GDM1 (cell line): ENCODE results near the gene SLC15A3.
"Not testable (repeated sequence)": the region's sequence is repeated elsewhere in the genome, so short reads cannot be mapped to it uniquely, and the experiment has no call there.

Experiments used
- DNase-seq: peaks from one replicate; lab custom pipeline; 2025; lab: John Stamatoyannopoulos, UW

Gene SLC15A3

DNA sequence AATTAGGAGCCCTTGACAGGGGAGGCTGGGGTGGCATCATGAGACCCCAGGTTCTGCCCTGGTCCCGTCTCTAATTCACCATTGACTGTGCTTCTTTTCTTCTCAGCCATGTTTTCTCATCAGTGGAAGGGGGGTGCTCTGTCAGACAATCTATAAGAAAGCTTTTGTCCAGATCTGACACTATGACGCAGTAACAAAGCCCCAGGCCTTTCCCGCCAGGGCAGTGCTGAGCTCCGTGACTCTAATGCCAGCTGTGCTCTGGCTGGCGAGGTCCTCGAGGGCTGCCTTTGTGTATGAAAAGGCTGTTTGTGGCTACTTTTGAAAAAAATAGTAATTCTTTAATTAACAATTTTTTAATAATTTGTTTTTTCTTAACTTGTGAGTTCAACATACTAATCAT, 22.8 kb upstream of the SLC15A3 start:
- no peak for DNase-seq

DNA sequence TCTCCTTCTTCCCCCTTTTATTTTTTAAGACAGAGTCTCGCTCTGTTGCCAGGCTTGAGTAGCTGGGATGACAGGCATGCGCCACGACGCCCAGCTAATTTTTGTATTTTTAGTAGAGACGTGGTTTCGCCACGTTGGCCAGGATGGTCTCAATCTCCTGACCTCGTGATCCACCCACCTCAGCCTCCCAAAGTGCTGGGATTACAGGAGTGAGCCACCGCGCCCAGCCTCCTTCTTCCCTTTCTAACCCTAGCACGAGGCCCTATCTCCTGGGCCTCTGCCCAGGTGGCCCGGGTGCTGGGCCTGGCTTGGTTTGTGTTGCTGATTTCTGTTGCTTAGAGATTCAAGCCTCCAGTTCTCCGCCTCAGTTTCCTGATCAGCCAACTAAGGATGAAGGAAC, 22.3 kb upstream of the SLC15A3 start:
- not testable (repeated sequence) for DNase-seq

DNA sequence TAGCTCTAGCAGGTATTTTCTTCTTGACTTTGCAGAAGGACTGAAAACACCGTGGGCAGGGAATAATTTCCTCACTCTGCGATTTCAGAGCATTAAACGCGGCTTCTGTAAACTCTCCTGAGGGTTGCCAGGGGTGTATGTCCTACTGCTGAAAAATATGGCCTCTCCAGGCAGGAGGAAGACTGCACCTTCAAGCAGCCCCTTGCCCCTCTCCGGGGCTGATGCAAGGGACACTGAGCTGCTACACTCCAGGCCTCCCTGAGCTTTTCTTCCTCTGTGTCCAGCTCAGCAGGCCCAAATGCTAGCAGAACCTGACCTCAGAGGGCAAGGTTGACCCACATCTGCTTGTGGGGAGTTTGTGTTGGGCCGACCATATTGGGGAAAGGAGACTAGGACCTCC, 21.7 kb upstream of the SLC15A3 start:
- DNase-seq: no peak

DNA sequence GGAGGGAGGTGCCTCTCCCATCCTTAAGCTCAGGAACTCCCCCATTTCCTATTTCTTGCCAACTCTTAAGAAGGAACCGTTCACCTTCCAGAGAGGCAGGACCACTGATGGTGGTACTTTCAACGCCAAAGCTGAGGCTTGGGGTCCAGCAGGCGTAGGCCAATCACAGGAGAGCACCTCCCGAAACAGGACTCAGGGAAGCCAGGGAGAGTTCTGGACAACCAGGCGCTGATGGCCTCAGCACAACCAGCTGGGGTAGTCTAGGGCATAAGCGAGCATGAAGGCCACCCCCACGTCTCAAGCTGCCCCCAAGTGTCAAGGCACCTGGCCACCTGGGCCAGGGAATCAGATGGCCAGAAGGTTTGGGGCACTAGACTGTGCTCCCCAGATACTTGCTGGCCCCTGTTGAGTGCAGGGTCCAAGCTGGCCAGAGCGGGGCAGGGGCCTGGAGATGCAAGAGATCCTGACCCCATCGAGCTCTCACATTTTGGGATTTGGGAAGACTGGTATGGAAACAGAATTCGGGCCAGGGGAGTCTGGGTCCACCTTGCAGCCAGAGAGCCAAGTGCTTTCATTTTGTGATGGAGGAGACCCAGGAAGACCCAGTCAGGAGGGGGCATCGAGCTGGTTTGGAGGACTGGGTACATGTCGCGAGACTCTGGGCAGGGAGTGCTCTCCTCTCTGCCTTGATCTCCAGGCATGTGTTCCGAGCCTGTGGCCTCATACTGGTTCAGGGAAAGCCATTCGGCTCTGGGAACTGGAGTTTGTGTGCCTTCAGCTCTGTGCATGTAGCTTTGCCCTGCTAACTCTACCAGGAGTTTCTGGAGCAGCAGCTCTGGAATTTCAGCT, 20.4 kb upstream of the SLC15A3 start:
- DNase-seq: no peak

GRCh38 chr11:60971520-60971919, 19.5 kb upstream of the SLC15A3 start, which contains the start of gene CD6:
CD6 (plus strand) TSS chr11:60971680; CDS start chr11:60971866, 186 bp downstream.
- DNase-seq: peak; percentile 18

DNA sequence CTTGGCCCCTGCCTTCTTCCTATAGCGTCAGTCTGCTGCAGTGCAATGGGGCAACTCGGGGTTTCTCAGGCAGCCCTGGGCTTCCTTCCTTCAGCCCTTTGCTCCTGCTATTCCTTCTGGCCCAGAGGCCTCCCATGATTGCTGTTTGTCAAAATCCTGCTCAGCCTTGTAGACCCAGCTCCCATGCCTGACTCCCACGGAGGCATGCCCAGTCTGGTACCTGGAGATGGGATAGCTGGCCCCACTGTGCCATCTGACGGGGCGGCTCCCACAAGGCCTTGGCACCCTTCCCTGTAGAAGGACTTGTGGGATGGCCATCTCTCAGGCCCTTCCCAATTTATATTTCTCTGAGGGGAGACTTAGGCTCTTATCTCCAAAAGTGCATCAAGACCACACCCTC, 18.9 kb upstream of the SLC15A3 start:
- DNase-seq: no peak

- DNase-seq: peak; percentile 25
Measured at GRCh38 chr11:60970369-60970774, 18.4 kb upstream of the SLC15A3 start.

DNA sequence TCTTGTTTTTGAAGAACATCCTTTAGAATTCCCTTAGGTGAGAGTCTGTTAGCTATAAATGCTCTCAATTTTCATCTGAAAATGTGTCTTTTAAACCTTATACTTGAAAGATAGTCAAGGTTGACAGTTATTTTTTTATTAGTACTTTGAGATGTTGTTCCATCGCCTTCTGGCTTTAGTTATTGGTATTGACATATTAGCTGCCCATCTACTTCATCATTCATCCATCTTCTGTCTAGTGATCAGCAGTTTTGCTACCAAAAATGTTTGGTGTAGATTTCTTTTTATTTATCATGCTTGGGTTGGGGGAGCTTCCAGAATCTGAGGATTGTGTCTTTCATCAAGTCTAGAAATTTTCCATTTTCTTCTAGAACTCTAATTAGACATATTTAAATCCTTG, 16.2 kb upstream of the SLC15A3 start:
- no peak for DNase-seq

DNA sequence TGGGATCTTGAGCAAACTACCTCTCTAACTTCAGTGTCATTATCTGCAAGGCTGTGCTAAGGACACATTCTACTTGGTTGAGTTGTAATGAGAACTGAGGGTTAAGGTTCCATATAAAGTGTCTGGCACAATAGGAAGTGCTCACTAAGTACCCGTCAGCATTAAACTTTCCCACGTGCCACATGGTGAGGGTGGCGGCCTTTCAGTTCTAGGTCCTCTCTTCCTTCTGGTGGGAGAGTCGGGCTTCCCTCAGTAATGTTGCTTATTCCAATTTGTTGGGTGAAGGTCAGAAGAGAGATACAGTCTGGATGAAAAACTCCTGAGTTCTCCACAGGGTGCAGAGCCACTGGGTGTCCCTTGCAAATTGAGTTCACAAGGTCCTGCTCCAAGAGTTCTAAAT, 14.9 kb upstream of the SLC15A3 start:
- no peak for DNase-seq

GRCh38 chr11:60964801-60965200, 12.8 kb upstream of the SLC15A3 start:
- DNase-seq: no peak

GRCh38 chr11:60960405-60960804, 8.4 kb upstream of the SLC15A3 start:
- no peak for DNase-seq

DNA sequence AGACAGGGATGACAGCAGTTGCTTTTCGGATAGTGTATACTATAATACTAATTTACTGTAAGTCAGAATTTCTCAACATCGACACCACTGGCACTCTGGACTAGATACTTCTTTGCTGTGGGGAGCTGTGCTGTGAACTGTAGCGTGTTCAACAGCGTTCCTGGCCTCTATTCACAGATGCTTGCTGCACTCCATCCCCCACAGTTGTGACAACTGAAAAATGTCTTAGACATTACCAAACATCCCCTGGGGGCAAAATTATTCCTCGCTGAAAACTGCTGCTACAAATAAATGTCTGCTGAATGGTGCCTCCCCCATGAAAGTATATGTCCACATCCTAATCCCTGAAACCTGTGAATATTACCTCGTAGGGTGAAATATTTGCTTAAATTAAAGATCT, 7.5 kb upstream of the SLC15A3 start:
- no peak for DNase-seq

- DNase-seq: no peak
Measured at GRCh38 chr11:60957188-60957587, 5.2 kb upstream of the SLC15A3 start.

DNA sequence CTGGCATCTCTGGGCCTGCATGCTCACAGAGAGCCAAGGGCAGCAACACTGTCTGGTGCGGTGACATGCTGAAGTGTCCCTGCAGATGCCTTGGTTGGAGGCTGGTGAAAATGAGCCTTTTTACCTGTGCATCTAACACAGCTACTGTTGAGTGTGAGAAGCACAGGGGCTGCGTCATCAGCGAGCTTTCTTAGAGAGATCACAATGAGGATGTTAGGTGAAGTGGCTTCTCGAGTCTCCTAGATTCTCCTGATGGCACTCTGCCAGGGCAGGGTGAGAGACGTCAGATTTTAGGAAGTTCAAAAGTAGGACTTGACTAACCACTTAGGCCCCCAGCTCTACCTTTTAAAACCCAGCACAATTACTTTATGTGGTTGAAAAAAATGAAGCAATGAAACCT, 3.6 kb upstream of the SLC15A3 start:
- no peak for DNase-seq

GRCh38 chr11:60954421-60954820, 2.4 kb upstream of the SLC15A3 start:
- DNase-seq: no peak

GRCh38 chr11:60953781-60954180, 1.8 kb upstream of the SLC15A3 start:
- no peak for DNase-seq

GRCh38 chr11:60952742-60953170, 780 bp upstream of the SLC15A3 start:
- DNase-seq: no peak

DNA sequence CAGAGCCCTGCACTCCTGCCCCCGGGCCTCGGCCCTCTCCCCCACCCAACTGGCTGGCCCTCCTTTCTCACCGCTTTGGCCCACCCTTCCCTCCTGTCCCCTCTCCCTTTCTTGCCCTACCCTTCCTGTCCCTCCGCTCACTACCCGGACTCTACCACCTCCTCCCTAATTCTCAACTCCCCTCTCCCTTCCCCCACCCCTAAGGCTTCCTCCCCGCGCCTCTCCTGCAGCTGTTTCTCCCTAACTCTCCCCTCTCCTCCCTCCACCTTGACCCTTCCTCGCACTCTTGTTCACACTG, 421 bp downstream of the SLC15A3 start:
- DNase-seq: no peak

DNA sequence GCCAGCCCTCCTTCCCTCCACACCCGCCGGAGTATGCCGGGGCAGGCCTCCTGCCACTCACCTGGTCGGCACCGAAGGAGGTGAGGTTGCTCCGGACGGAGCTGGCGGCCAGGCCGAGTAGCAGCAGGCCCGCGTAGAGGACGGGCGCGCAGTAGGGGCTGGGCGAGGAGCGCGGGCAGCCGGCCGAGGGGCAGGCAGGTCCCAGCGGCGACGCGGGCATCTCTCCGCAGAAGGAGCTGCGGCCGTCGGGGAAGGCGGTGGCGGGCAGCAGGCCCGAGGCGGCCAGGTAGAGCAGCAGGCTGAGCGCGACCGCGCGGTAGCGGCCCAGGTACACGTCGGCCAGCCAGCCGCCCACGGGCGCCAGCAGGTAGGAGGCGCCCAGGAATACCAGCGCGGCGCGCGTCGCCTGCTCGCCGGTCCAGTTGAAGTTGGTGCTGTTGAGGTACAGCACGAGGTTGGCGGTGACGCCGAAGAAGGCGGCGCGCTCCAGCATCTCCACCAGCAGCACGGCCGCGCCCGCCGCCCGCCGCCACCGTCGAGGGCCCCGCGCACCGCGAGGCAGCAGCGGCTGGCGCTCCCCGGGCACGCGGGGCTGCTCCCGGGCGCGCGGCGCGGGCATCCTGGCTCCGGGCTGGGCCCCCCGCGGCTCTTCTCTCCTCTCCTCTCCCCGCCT, 907 bp downstream of the SLC15A3 start:
- DNase-seq: no peak

DNA sequence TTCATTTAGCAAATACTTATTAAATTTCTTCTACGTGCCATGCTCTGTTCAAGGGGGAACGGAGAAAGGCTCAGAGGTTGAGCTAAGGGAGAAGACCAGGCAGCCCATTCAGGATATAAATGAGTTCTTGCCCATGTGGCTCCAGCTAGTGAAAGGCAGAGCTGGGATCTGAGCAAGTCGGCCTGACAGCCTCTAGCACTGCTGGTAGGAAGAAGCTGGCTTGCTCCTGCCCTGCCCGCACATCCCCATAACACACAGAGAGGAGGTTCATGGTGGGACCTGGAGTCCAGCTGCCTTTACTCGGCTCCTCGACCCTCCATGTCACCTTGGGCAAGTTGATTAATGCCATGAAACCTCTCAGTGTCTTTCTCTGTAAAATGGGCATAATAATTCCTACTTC, 2.0 kb downstream of the SLC15A3 start:
- no peak for DNase-seq

GRCh38 chr11:60948250-60948649, 3.7 kb downstream of the SLC15A3 start:
- DNase-seq: no peak

GRCh38 chr11:60947700-60948099, 4.3 kb downstream of the SLC15A3 start:
- DNase-seq: no peak

DNA sequence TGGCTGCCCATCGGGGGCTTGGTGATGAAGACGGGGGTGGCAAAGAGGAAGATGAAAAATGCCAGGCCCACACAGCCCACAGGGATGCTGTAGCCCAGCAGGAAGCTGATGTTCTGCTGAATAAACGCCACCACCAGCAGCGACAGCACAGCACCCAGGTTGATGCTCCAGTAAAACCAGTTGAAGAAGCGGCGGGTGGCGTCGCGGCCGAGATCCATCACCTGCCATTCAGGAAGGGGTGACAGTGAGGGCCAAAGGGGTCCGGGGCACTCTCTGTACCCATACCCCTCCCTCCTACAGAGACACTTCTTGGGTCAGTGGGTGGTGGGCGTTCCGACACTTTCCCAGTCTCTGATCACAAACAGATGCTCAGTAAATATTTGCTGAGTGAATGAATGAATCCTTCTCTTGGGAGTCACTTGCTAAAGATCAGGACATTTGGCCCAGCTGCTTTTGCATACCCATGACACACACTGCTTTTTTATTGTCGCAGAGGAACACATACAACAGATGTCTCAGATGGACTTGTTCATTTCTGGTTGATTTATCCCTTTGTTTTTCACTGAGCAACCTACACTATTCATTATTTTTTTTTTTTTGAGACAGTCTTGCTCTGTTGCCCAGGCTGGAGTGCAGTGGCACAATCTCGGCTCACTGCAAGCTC, 5.2 kb downstream of the SLC15A3 start:
- DNase-seq: no peak
